Stimulated activated naive CD8-positive, alpha-beta T cell treated with anti-CD3 and anti-CD28 coated beads, Interleukin-15, Interleukin-2, amounts not matched to agents 100 ng/mL and 50 ng/mL, for 24 hours (primary cell): ENCODE data around the gene ELK4.
"Not testable (repeated sequence)": the region's sequence is repeated elsewhere in the genome, so short reads cannot be mapped to it uniquely, and the experiment has no call there.

Experiments
- H3K27ac Mint-ChIP-seq: one replicate; pipeline ENCODE4 v1.8.0; 2021; ENCODE audit warnings: mild to moderate bottlenecking, mixed read lengths
- H3K27me3 Mint-ChIP-seq: one replicate; pipeline ENCODE4 v1.8.0; 2021; ENCODE audit warnings: mixed read lengths
- H3K36me3 Mint-ChIP-seq: one replicate; pipeline ENCODE4 v1.8.0; 2021; ENCODE audit warnings: low read depth, mixed read lengths
- H3K4me1 Mint-ChIP-seq: one replicate; pipeline ENCODE4 v1.8.0; 2021; ENCODE audit warnings: low read depth, mixed read lengths
- H3K4me3 Mint-ChIP-seq: one replicate; pipeline ENCODE4 v1.8.0; 2021; ENCODE audit warnings: mild to moderate bottlenecking, mixed read lengths
- H3K9me3 Mint-ChIP-seq: one replicate; pipeline ENCODE4 v1.8.0; 2021; ENCODE audit warnings: mixed read lengths

ELK4 gene

GRCh38 chr1:205656236-205656635 lies 24.4 kb upstream of the ELK4 start:
- no peaks in the 10 kb centered on the region for H3K36me3 Mint-ChIP-seq
- no peaks in the 10 kb centered on the region for H3K9me3 Mint-ChIP-seq
- H3K4me3 Mint-ChIP-seq = no peak overlapping the region
- H3K27me3 Mint-ChIP-seq = no peaks in the 10 kb centered on the region
- H3K4me1 Mint-ChIP-seq = no peaks in the 10 kb centered on the region
- H3K27ac Mint-ChIP-seq = no peak overlapping the region

GRCh38 chr1:205652984-205653383 lies 21.2 kb upstream of the ELK4 start:
- Mint-ChIP-seq H3K27me3 (no peaks in the 10 kb centered on the region), H3K9me3 (no peaks in the 10 kb centered on the region), H3K4me3 (no peak overlapping the region), H3K27ac (no peak overlapping the region), H3K36me3 (no peaks in the 10 kb centered on the region), H3K4me1 (no peaks in the 10 kb centered on the region)

DNA sequence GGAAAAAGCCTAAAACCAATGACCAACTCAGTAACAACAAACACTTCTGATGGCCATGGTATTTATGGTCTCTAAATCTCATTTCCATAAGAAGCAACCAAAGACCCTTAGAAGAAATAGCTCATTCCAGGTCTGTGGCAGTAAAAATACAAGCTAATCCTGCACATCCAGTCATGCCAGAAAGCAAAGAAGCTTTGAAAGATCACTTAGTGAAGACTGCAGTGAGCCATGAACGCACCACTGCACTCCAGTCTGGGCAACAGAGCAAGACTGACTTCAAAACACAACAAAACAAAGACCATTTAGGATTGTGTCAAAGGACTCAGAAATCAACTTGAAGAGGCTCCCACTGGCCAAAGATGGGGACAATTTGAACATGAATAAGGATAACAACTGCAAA lies 18.4 kb upstream of the ELK4 start:
- H3K4me3 Mint-ChIP-seq = no peak overlapping the region
- H3K27me3 Mint-ChIP-seq = no peaks in the 10 kb centered on the region
- H3K27ac Mint-ChIP-seq = no peak overlapping the region
- H3K9me3 Mint-ChIP-seq = no peaks in the 10 kb centered on the region
- H3K36me3 Mint-ChIP-seq = no peaks in the 10 kb centered on the region
- no peaks in the 10 kb centered on the region for H3K4me1 Mint-ChIP-seq

DNA sequence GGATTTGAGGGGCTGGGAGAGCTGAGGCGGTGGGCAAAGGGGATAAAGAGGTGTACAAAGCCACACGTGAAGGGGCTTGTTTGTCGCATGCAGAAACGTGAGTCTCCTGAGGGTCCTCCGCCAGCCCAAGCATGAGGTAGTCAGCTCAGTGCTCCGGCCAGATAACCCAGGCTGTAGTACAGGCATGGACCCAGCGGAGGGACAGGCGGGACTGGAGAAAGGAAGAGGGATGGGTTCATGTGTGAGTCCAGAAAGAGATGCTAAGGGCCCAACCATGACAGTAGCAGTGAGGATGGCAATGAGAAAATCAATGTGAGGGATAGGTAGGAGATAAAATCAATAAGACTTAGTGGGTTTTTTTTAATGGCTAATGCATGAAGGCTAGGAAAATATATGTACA lies 13.7 kb upstream of the ELK4 start:
- Mint-ChIP-seq H3K4me3 (no peak overlapping the region), H3K27me3 (no peaks in the 10 kb centered on the region), H3K36me3 (no peaks in the 10 kb centered on the region), H3K4me1 (no peaks in the 10 kb centered on the region), H3K27ac (no peak overlapping the region), H3K9me3 (no peaks in the 10 kb centered on the region)

DNA sequence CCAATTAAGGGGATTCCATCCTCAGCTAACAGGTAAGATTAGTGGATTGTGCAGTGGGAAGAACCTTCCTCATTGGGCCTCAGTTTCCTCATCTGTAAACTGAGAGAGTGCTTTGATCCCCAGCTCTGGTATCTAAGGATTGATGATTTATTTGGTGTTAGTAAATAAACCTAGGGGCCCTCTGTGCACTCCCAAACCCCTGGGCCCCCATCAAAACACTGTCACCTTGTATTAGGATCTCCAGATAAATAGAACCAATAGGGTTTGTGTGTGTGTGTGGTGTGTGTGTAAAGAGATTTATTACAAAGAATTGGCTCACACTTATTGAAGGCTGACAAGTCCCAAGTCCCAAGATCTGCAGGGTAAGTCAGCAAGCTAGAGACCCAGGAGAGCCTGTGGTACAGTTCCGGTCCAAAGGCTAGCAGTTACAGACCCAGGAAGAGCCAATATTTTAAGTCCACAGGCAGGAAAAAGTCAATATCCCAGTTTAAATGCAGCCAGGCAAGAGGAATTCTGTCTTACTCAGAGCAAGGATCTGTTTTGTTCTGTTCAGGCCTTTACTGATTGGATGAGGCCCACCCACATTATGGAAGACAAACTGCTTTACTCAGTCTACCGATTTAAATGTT lies 11.0 kb upstream of the ELK4 start:
- H3K36me3 Mint-ChIP-seq = no peaks in the 10 kb centered on the region
- H3K4me3 Mint-ChIP-seq = no peak overlapping the region
- H3K9me3 Mint-ChIP-seq = no peaks in the 10 kb centered on the region
- no peak overlapping the region for H3K27ac Mint-ChIP-seq
- no peaks in the 10 kb centered on the region for H3K4me1 Mint-ChIP-seq
- H3K27me3 Mint-ChIP-seq = peaks cover 6% of the 10 kb centered on the region

DNA sequence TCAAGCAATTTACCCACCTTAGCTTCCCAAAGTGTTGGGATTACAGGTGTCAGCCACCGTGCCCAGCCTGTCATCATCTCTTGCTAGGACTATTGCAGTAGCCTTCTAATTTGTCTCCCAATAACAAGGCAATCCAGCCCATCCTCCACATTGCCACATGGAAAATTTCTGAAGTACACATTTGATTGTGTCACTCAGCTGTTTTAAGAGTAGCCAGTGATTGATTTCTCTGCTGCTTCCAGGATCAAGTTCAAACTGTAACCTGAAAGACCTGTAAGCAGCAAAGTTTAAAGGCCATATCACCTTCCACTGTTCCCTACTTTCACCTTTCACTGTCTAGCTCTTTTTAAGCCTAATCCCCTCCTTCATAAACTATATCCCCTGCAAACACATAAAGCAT lies 7.8 kb upstream of the ELK4 start:
- Mint-ChIP-seq H3K4me3 (no peak overlapping the region), H3K9me3 (no peaks in the 10 kb centered on the region), H3K4me1 (no peaks in the 10 kb centered on the region), H3K27ac (no peak overlapping the region), H3K27me3 (peaks cover 6% of the 10 kb centered on the region), H3K36me3 (no peaks in the 10 kb centered on the region)

DNA sequence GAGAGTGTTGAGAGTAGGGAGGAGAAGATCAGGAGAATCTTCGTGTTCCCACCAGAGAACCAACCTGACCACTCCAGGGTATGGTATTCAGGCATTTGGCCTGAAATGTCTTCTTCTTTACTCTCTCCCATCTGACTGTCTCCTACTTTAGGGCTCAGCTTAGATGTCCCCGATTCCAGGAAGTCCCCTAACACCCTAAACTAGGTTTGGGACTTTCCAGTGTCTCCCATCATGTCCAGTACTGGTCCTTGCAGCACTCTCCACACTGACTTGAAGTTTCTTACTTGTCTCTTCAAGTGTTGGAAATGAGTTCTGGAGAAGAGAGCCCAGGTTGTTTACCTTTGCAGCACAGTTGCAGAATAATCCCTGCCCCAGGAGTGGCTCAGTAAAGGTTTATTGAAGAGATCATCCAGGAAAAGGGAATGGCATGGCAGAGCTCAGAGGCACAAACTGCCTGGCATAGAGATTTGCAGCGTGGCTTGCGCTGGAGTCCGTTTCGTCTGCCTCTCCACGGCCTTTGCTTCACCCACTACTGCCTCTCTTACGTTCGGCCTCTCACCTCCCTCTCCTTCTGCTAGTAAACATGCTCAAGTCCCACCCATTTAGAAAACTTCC lies 6.2 kb upstream of the ELK4 start:
- no peaks in the 10 kb centered on the region for H3K9me3 Mint-ChIP-seq
- peaks cover 3% of the 10 kb centered on the region for H3K4me1 Mint-ChIP-seq
- no peaks in the 10 kb centered on the region for H3K36me3 Mint-ChIP-seq
- H3K4me3 Mint-ChIP-seq = no peak overlapping the region
- H3K27ac Mint-ChIP-seq = no peak overlapping the region
- H3K27me3 Mint-ChIP-seq = peaks cover 6% of the 10 kb centered on the region

DNA sequence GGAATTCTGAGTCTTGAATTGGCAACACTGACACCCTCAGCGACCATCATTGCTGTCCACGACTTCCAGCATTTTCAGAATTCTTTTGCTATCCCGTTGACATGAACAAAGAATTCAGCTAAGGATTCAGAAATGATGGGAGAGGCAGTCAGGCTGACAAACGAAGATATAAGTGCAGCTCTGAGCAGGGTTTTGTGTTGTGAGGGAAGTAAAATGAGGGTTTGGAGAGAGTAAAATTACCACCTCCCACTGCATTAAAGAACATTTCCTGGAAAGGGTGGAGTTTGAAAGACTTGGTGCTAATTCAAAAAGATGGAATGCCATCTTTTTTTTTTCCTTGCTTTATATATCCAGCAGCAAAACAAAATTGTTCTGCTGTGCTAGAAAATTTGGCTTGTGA lies 4.9 kb upstream of the ELK4 start:
- Mint-ChIP-seq H3K4me1 (peaks cover 10% of the 10 kb centered on the region), H3K27ac (no peak overlapping the region), H3K27me3 (peaks cover 6% of the 10 kb centered on the region), H3K4me3 (no peak overlapping the region), H3K36me3 (no peaks in the 10 kb centered on the region), H3K9me3 (no peaks in the 10 kb centered on the region)

DNA sequence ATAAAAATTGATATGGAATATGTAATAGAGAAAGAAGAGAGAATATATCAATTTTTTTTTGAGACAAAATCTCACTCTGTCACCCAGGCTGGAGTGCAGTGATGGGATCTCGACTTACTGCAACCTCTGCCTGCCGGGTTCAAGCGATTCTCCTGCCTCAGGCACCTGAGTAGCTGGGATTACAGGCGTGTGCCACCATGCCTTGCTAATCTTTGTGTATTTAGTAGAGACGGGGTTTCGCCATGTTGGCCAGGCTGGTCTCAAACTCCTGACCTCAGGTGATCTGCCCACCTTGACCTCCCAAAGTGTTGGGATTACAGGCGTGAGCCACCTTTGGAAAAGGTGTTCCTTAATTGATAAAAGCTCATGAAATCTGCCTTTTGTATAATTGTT lies 4.3 kb upstream of the ELK4 start:
- not testable (repeated sequence) for H3K27me3 Mint-ChIP-seq, H3K9me3 Mint-ChIP-seq, H3K36me3 Mint-ChIP-seq, H3K4me3 Mint-ChIP-seq, H3K27ac Mint-ChIP-seq
- peaks cover 10% of the 10 kb centered on the region for H3K4me1 Mint-ChIP-seq

- Mint-ChIP-seq H3K36me3 (peaks cover 2% of the 10 kb centered on the region), H3K4me3 (no peak overlapping the region), H3K27ac (no peak overlapping the region), H3K4me1 (peaks cover 28% of the 10 kb centered on the region), H3K27me3 (peaks cover 1% of the 10 kb centered on the region), H3K9me3 (no peaks in the 10 kb centered on the region)
These were observed 1.7 kb upstream of the ELK4 start for GRCh38 chr1:205633421-205633976.

DNA sequence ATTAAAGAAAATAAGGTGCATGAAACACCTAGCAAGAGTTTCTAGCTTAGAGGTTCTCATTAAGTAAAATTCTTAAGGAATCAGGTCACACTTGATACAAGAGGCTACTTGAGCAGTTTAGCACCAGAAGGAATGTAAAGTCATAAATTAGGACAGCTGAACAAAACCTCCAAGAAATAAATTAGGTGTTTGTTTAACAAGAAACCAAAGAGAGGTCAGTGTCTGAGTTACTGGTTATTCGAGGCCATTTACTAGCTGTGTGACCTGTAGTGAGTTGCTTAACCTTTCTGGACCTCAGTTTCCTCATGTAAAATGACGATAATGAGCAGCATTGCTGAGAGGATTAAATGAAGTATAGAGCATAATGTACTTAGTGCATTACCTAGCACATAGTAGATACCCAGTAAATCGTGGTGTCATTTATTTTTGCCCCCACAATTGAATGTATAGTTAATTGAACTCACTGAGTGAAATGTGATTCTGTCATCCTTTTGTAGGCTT lies 908 bp upstream of the ELK4 start:
- Mint-ChIP-seq H3K9me3 (no peaks in the 10 kb centered on the region), H3K36me3 (peaks cover 9% of the 10 kb centered on the region), H3K27ac (peak overlapping the region; percentile 79), H3K27me3 (no peaks in the 10 kb centered on the region), H3K4me3 (peak overlapping the region; percentile 84), H3K4me1 (peaks cover 35% of the 10 kb centered on the region)

DNA sequence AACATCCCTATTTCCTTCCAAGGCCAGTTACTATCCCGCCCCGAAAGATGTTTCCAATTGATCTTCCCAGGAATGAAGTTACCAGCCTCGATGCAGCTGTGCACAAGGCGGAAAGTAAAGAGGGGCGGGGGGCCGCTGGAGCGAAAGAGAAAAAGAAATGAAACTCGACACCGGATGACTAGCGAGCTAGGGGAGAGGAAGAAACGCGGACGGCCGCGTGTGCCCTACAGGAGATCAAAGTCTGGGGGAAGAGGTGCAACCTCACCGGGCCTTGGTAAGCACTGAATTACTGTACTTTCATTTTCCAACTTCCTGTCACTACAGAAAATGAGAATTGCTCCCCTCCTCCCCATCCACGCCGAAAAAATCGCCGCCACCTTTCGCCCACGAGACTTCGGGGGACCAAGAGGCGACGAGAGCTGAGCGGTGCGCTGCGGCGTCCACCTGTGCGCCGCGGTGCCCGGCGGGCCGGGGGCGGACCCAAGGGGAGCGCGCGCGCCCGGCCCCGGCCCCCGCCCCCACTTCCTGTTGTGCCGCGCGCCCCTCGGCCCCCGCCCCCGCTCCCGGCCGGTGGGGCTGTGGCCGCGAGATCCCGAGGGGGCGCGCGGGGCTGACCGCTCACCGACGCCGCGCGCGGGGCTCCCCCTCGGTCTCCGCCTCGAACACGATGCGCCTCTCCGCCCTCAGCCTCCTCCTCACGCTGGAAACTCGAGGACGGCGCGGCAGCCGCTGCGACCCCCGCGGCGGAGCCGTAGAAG lies 622 bp downstream of the ELK4 start:
- H3K36me3 Mint-ChIP-seq = peaks cover 19% of the 10 kb centered on the region
- no peaks in the 10 kb centered on the region for H3K27me3 Mint-ChIP-seq
- no peaks in the 10 kb centered on the region for H3K9me3 Mint-ChIP-seq
- H3K27ac Mint-ChIP-seq = peak overlapping the region; percentile 87
- H3K4me3 Mint-ChIP-seq = peak overlapping the region; percentile 87
- H3K4me1 Mint-ChIP-seq = peaks cover 51% of the 10 kb centered on the region

- H3K36me3 Mint-ChIP-seq = peaks cover 25% of the 10 kb centered on the region
- no peaks in the 10 kb centered on the region for H3K27me3 Mint-ChIP-seq
- H3K4me1 Mint-ChIP-seq = peaks cover 56% of the 10 kb centered on the region
These were observed 1.2 kb downstream of the ELK4 start for GRCh38 chr1:205630651-205631009.

GRCh38 chr1:205630241-205630640 lies 1.6 kb downstream of the ELK4 start:
- peak overlapping the region; percentile 87 for H3K27ac Mint-ChIP-seq
- H3K36me3 Mint-ChIP-seq = peaks cover 26% of the 10 kb centered on the region
- peaks cover 60% of the 10 kb centered on the region for H3K4me1 Mint-ChIP-seq
- H3K9me3 Mint-ChIP-seq = no peaks in the 10 kb centered on the region
- H3K4me3 Mint-ChIP-seq = peak overlapping the region; percentile 87
- H3K27me3 Mint-ChIP-seq = no peaks in the 10 kb centered on the region

More at GRCh38 chr1:205630651-205631009, 1.2 kb downstream of the ELK4 start:
- Mint-ChIP-seq H3K4me3 (peak overlapping the region; percentile 87), H3K27ac (peak overlapping the region; percentile 87), H3K9me3 (no peaks in the 10 kb centered on the region)

- H3K27me3 Mint-ChIP-seq = no peaks in the 10 kb centered on the region
- no peaks in the 10 kb centered on the region for H3K9me3 Mint-ChIP-seq
- peaks cover 31% of the 10 kb centered on the region for H3K36me3 Mint-ChIP-seq
- H3K27ac Mint-ChIP-seq = peak overlapping the region; percentile 87
- H3K4me1 Mint-ChIP-seq = peaks cover 65% of the 10 kb centered on the region
- peak overlapping the region; percentile 87 for H3K4me3 Mint-ChIP-seq
These were observed 2.1 kb downstream of the ELK4 start for GRCh38 chr1:205629751-205630150.
